Hippocampal formation (tissue), 2 donors: ENCODE measurements around the gene UBA7.
"Not testable (repeated sequence)": the region's sequence is repeated elsewhere in the genome, so short reads cannot be mapped to it uniquely, and the experiment has no call there.

Source experiments
- DNase-seq, 2 donors: peaks; one replicate each; lab custom pipeline; 2025; lab: John Stamatoyannopoulos, UW

The UBA7 gene

GRCh38 chr3:49786357-49787181 is 27.2 kb downstream of the UBA7 start, which contains the start of gene IP6K1:
IP6K1 (minus strand) TSS chr3:49786542; CDS start chr3:49748040, 38,502 bp downstream.
- DNase-seq, result peak; percentile 99 to 100

- no peak for DNase-seq
These were observed 28.0 kb downstream of the UBA7 start for GRCh38 chr3:49785565-49786356.

GRCh38 chr3:49782277-49782676 is 31.5 kb downstream of the UBA7 start:
- not testable (repeated sequence) for DNase-seq

- DNase-seq, result no peak
These were observed 32.1 kb downstream of the UBA7 start for GRCh38 chr3:49781415-49782199.

GRCh38 chr3:49780975-49781365 is 32.8 kb downstream of the UBA7 start:
- DNase-seq, result not testable (repeated sequence)

- DNase-seq, result no peak
These were observed 33.4 kb downstream of the UBA7 start for GRCh38 chr3:49780080-49780974.

- no peak for DNase-seq
These were observed 34.2 kb downstream of the UBA7 start for GRCh38 chr3:49779358-49780079.

GRCh38 chr3:49776101-49776500 is 37.7 kb downstream of the UBA7 start:
- not testable (repeated sequence) for DNase-seq

- peak; percentile 25 to 59 for DNase-seq
These were observed 38.2 kb downstream of the UBA7 start for GRCh38 chr3:49775538-49775937.

GRCh38 chr3:49772703-49773102 is 41.0 kb downstream of the UBA7 start:
- no peak for DNase-seq

GRCh38 chr3:49771340-49771938 is 42.3 kb downstream of the UBA7 start:
- no peak for DNase-seq

- no peak for DNase-seq
These were observed 43.8 kb downstream of the UBA7 start for GRCh38 chr3:49769926-49770325.

GRCh38 chr3:49769286-49769915 is 44.4 kb downstream of the UBA7 start:
- DNase-seq, result no peak

GRCh38 chr3:49763981-49764380 is 49.8 kb downstream of the UBA7 start:
- no peak for DNase-seq

- no peak for DNase-seq
These were observed 52.1 kb downstream of the UBA7 start for GRCh38 chr3:49761661-49762060.

GRCh38 chr3:49759226-49759625 is 54.5 kb downstream of the UBA7 start:
- DNase-seq, result no peak

GRCh38 chr3:49757197-49757596 is 56.6 kb downstream of the UBA7 start:
- DNase-seq, result no peak

- no peak for DNase-seq
These were observed 57.7 kb downstream of the UBA7 start for GRCh38 chr3:49756036-49756435.
